Left ventricle myocardium inferior (tissue), 1 donor: Measurements from ENCODE around the gene LHFPL2. TPM values are rescaled to one million over a fixed set of nuclear protein-coding genes. Genes with fewer than 3 reads are reported as not detected.

Source experiments
- DNase-seq: peaks from one replicate; pipeline ENCODE4 v3.0.0-alpha.2; 2020
- H3K27ac ChIP-seq: fragments of 200-600 bp; replicated peaks from 2 replicates; pipeline ENCODE4 v1.8.0; 2021
- H3K27me3 ChIP-seq: fragments of 200-600 bp; 2 replicates; pipeline ENCODE4 v1.8.0; 2021; ENCODE audit warnings: low read depth
- H3K36me3 ChIP-seq: fragments of 200-600 bp; 2 replicates; pipeline ENCODE4 v1.8.0; 2021
- H3K4me1 ChIP-seq: fragments of 200-600 bp; 2 replicates; pipeline ENCODE4 v1.8.0; 2021
- H3K4me3 ChIP-seq: fragments of 200-600 bp; 2 replicates; pipeline ENCODE4 v1.8.0; 2021; ENCODE audit warnings: mild to moderate bottlenecking, moderate library complexity
- H3K9me3 ChIP-seq: fragments of 200-600 bp; replicated peaks from 2 replicates; pipeline ENCODE4 v1.8.0; 2021
- CTCF ChIP-seq: fragments of 200-600 bp; IDR thresholded peaks from 2 replicates; pipeline ENCODE4 v1.8.0; 2021; ENCODE audit warnings: antibody characterized with exemption, mild to moderate bottlenecking, borderline replicate concordance
- intact Hi-C: fragments of 100-400 bp; cut with micrococcal nuclease; formaldehyde crosslinking; loops from one replicate; pipeline ENCODE4 v1.11.0; 2022
- total RNA-seq: library from RNA; stranded (reverse); fragmentation: NEBNext Ultra II Directional; extraction: Animal tissue kit (Norgen Biotek cat#: 25700); gene quantifications from one replicate; pipeline ENCODE4 v1.2.1, GENCODE V29; 2021
- donor health status: DM: no; HTN: yes; CAD: no; lungs with severe emphysema.

LHFPL2 gene
- total RNA-seq, 1 donor from 2014 or later: 5.0 TPM

- Histone ChIP-seq H3K4me1 (peaks cover 40% of the 10 kb centered on the region), H3K9me3 (no peaks in the 10 kb centered on the region), H3K36me3 (peaks cover 4% of the 10 kb centered on the region), H3K4me3 (no peak overlapping the region), H3K27me3 (no peaks in the 10 kb centered on the region), H3K27ac (peak overlapping the region; percentile 50)
- intact Hi-C loops: no loop called here
- DNase-seq: no peak
- no peak for TF ChIP-seq CTCF
These were observed 60.7 kb downstream of the LHFPL2 start for GRCh38 chr5:78587775-78588291.

GRCh38 chr5:78587081-78587774 is 61.3 kb downstream of the LHFPL2 start:
- H3K27me3 ChIP-seq: no peaks in the 10 kb centered on the region
- peaks cover 36% of the 10 kb centered on the region for H3K4me1 ChIP-seq
- no peaks in the 10 kb centered on the region for H3K9me3 ChIP-seq
- no peak for TF ChIP-seq CTCF
- H3K4me3 ChIP-seq: no peak overlapping the region
- peaks cover 4% of the 10 kb centered on the region for H3K36me3 ChIP-seq
- DNase-seq: no peak
- intact Hi-C loops: no loop called here
- H3K27ac ChIP-seq: peak overlapping the region; percentile 50

GRCh38 chr5:78586251-78586650 is 62.3 kb downstream of the LHFPL2 start:
- Histone ChIP-seq H3K4me1 (peaks cover 26% of the 10 kb centered on the region), H3K9me3 (no peaks in the 10 kb centered on the region), H3K27me3 (no peaks in the 10 kb centered on the region), H3K27ac (no peak overlapping the region), H3K4me3 (no peak overlapping the region), H3K36me3 (peaks cover 4% of the 10 kb centered on the region)
- intact Hi-C loops: no loop called here
- no peak for DNase-seq
- no peak for TF ChIP-seq CTCF

- Histone ChIP-seq H3K27me3 (no peaks in the 10 kb centered on the region), H3K4me3 (no peak overlapping the region), H3K36me3 (no peaks in the 10 kb centered on the region), H3K27ac (peak overlapping the region; percentile 61), H3K4me1 (peaks cover 45% of the 10 kb centered on the region), H3K9me3 (peaks cover 4% of the 10 kb centered on the region)
- intact Hi-C loops: no loop called here
- TF ChIP-seq CTCF: no peak
- DNase-seq: no peak
These were observed 70.6 kb downstream of the LHFPL2 start for GRCh38 chr5:78578015-78578414.

GRCh38 chr5:78577071-78577807 is 71.3 kb downstream of the LHFPL2 start:
- H3K9me3 ChIP-seq: peaks cover 4% of the 10 kb centered on the region
- no peak for TF ChIP-seq CTCF
- H3K4me1 ChIP-seq: peaks cover 51% of the 10 kb centered on the region
- intact Hi-C loops: no loop called here
- H3K27ac ChIP-seq: peak overlapping the region; percentile 61
- H3K27me3 ChIP-seq: no peaks in the 10 kb centered on the region
- no peak overlapping the region for H3K4me3 ChIP-seq
- no peak for DNase-seq
- no peaks in the 10 kb centered on the region for H3K36me3 ChIP-seq
